ENCODE data around the gene PROCA1.

- no peak for TF ChIP-seq POLR2A (IDR thresholded peaks at IDR 0.05)
- TF ChIP-seq, protein P1, sequence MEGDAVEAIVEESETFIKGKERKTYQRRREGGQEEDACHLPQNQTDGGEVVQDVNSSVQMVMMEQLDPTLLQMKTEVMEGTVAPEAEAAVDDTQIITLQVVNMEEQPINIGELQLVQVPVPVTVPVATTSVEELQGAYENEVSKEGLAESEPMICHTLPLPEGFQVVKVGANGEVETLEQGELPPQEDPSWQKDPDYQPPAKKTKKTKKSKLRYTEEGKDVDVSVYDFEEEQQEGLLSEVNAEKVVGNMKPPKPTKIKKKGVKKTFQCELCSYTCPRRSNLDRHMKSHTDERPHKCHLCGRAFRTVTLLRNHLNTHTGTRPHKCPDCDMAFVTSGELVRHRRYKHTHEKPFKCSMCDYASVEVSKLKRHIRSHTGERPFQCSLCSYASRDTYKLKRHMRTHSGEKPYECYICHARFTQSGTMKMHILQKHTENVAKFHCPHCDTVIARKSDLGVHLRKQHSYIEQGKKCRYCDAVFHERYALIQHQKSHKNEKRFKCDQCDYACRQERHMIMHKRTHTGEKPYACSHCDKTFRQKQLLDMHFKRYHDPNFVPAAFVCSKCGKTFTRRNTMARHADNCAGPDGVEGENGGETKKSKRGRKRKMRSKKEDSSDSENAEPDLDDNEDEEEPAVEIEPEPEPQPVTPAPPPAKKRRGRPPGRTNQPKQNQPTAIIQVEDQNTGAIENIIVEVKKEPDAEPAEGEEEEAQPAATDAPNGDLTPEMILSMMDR (IDR thresholded peaks at IDR 0.05), result no peak
Observed at GRCh38 chr17:28689011-28689410, 22.7 kb downstream of the PROCA1 start.
